Activated CD4-positive, alpha-beta T cell treated with anti-CD3 and anti-CD28 coated beads for 36 hours (primary cell): ENCODE data around the gene PDPN. TPM values are rescaled to one million over a fixed set of nuclear protein-coding genes. Genes with fewer than 3 reads are reported as not detected.

Experiments used
- ATAC-seq: fragments of 200-7000 bp; cut with Tn5 transposase; one replicate; pipeline ENCODE4 v1.10.0; 2021; ENCODE audit warnings: mild to moderate bottlenecking, moderate library complexity
- CTCF ChIA-PET: fragments of 350-600 bp; sonication (Branson Sonifier 250); formaldehyde crosslinking; loops from one replicate; lab custom pipeline; 2021; ENCODE audit warnings: antibody characterized with exemption; lab: Charles Lee
- POLR2A ChIA-PET: fragments of 350-600 bp; sonication (Branson Sonifier 250); formaldehyde crosslinking; loops from one replicate; lab custom pipeline; 2021; ENCODE audit warnings: antibody characterized with exemption, inconsistent platforms; lab: Charles Lee
- DNase-seq: peaks from one replicate; pipeline ENCODE4 v3.0.0-alpha.2; 2020
- H3K27ac Mint-ChIP-seq: one replicate; pipeline ENCODE4 v1.8.0; 2021; ENCODE audit warnings: mixed read lengths
- H3K27me3 Mint-ChIP-seq: one replicate; pipeline ENCODE4 v1.8.0; 2021; ENCODE audit warnings: mixed read lengths
- H3K36me3 Mint-ChIP-seq: one replicate; pipeline ENCODE4 v1.8.0; 2021; ENCODE audit warnings: low read depth, mixed read lengths
- H3K4me1 Mint-ChIP-seq: one replicate; pipeline ENCODE4 v1.8.0; 2021; ENCODE audit warnings: mixed read lengths
- H3K4me3 Mint-ChIP-seq: one replicate; pipeline ENCODE4 v1.8.0; 2021; ENCODE audit warnings: mild to moderate bottlenecking, moderate library complexity, mixed read lengths
- H3K9me3 Mint-ChIP-seq: one replicate; pipeline ENCODE4 v1.8.0; 2021; ENCODE audit warnings: low read depth, mixed read lengths
- intact Hi-C, 2 experiments: fragments of 100-400 bp; cut with DNase I in 1 of 2; cut with micrococcal nuclease in 1 of 2; formaldehyde crosslinking; loops; one replicate each; pipeline versions ENCODE4 v1.14.2 to v1.15.1; 2022 to 2024; cut with DNase I, micrococcal nuclease
- total RNA-seq, 2 experiments: library from RNA; stranded (reverse); gene quantifications; one replicate each; pipeline ENCODE4 v1.2.3, GENCODE V29; 2021

Gene PDPN
- total RNA-seq, 2 experiments from 2014 or later: not detected

GRCh38 chr1:13595411-13595810 lies 11.8 kb downstream of the PDPN start:
- H3K4me3 Mint-ChIP-seq: no peak overlapping the region
- H3K27me3 Mint-ChIP-seq: peaks cover 14% of the 10 kb centered on the region
- no peaks in the 10 kb centered on the region for H3K36me3 Mint-ChIP-seq
- DNase-seq: no peak
- no peaks in the 10 kb centered on the region for H3K4me1 Mint-ChIP-seq
- ChIA-PET POLR2A (no interaction called here), CTCF (no interaction called here)
- no peak overlapping the region for H3K27ac Mint-ChIP-seq
- ATAC-seq: no peak
- intact Hi-C loops: no loop called here
- no peaks in the 10 kb centered on the region for H3K9me3 Mint-ChIP-seq

GRCh38 chr1:13597166-13597565 lies 13.5 kb downstream of the PDPN start:
- POLR2A ChIA-PET: no interaction called here
- H3K4me3 Mint-ChIP-seq: no peak overlapping the region
- peaks cover 11% of the 10 kb centered on the region for H3K27me3 Mint-ChIP-seq
- DNase-seq: no peak
- H3K4me1 Mint-ChIP-seq: no peaks in the 10 kb centered on the region
- H3K36me3 Mint-ChIP-seq: no peaks in the 10 kb centered on the region
- intact Hi-C loops: no loop called here
- CTCF ChIA-PET: no interaction called here
- no peaks in the 10 kb centered on the region for H3K9me3 Mint-ChIP-seq
- H3K27ac Mint-ChIP-seq: no peak overlapping the region
- no peak for ATAC-seq

- no peak for ATAC-seq
- ChIA-PET POLR2A (no interaction called here), CTCF (interaction anchor here (1.0 kb wide), 1 partner anchor 9 kb away, joined by 3 read pairs; no protein-coding TSS in a partner anchor)
- Mint-ChIP-seq H3K9me3 (no peaks in the 10 kb centered on the region), H3K4me1 (no peaks in the 10 kb centered on the region), H3K27ac (no peak overlapping the region), H3K4me3 (no peak overlapping the region), H3K27me3 (peaks cover 6% of the 10 kb centered on the region), H3K36me3 (no peaks in the 10 kb centered on the region)
- intact Hi-C loops: no loop called here
- no peak for DNase-seq
Observed at GRCh38 chr1:13600762-13601453, 17.3 kb downstream of the PDPN start.

- no peak overlapping the region for H3K27ac Mint-ChIP-seq
- ChIA-PET CTCF (interaction anchor here (0.6 kb wide), 1 partner anchor 71 kb away, joined by 3 read pairs; no protein-coding TSS in a partner anchor), POLR2A (no interaction called here)
- H3K36me3 Mint-ChIP-seq: no peaks in the 10 kb centered on the region
- peaks cover 9% of the 10 kb centered on the region for H3K27me3 Mint-ChIP-seq
- H3K4me1 Mint-ChIP-seq: no peaks in the 10 kb centered on the region
- no peak overlapping the region for H3K4me3 Mint-ChIP-seq
- no peaks in the 10 kb centered on the region for H3K9me3 Mint-ChIP-seq
- no peak for DNase-seq
- no peak for ATAC-seq
- intact Hi-C loops: no loop called here
Observed at GRCh38 chr1:13604176-13604575, 20.5 kb downstream of the PDPN start.

- Mint-ChIP-seq H3K36me3 (no peaks in the 10 kb centered on the region), H3K9me3 (no peaks in the 10 kb centered on the region), H3K27me3 (peaks cover 9% of the 10 kb centered on the region), H3K4me1 (no peaks in the 10 kb centered on the region), H3K4me3 (no peak overlapping the region), H3K27ac (no peak overlapping the region)
- CTCF ChIA-PET: interaction anchor here (0.6 kb wide), 1 partner anchor 70 kb away, joined by 3 read pairs; no protein-coding TSS in a partner anchor
- DNase-seq: no peak
- POLR2A ChIA-PET: no interaction called here
- ATAC-seq: no peak
- intact Hi-C loops: no loop called here
Observed at GRCh38 chr1:13604721-13605120, 21.1 kb downstream of the PDPN start.

GRCh38 chr1:13605159-13605558 lies 21.5 kb downstream of the PDPN start:
- intact Hi-C loops: no loop called here
- ChIA-PET POLR2A (no interaction called here), CTCF (no interaction called here)
- DNase-seq (no peak), ATAC-seq (no peak)
- no peaks in the 10 kb centered on the region for H3K36me3 Mint-ChIP-seq
- no peak overlapping the region for H3K4me3 Mint-ChIP-seq
- no peaks in the 10 kb centered on the region for H3K4me1 Mint-ChIP-seq
- peaks cover 9% of the 10 kb centered on the region for H3K27me3 Mint-ChIP-seq
- H3K27ac Mint-ChIP-seq: no peak overlapping the region
- H3K9me3 Mint-ChIP-seq: no peaks in the 10 kb centered on the region

- DNase-seq: no peak
- Mint-ChIP-seq H3K27me3 (peaks cover 15% of the 10 kb centered on the region), H3K9me3 (no peaks in the 10 kb centered on the region), H3K27ac (no peak overlapping the region), H3K36me3 (no peaks in the 10 kb centered on the region), H3K4me3 (no peak overlapping the region), H3K4me1 (no peaks in the 10 kb centered on the region)
- ChIA-PET POLR2A (no interaction called here), CTCF (no interaction called here)
- intact Hi-C loops: no loop called here
- no peak for ATAC-seq
Observed at GRCh38 chr1:13607002-13607401, 23.4 kb downstream of the PDPN start.

- H3K9me3 Mint-ChIP-seq: no peaks in the 10 kb centered on the region
- POLR2A ChIA-PET: no interaction called here
Observed at GRCh38 chr1:13616234-13616633, 32.6 kb downstream of the PDPN start.

GRCh38 chr1:13617108-13617507 lies 33.5 kb downstream of the PDPN start:
- Mint-ChIP-seq H3K4me3 (no peak overlapping the region), H3K27ac (no peak overlapping the region), H3K4me1 (no peaks in the 10 kb centered on the region), H3K9me3 (no peaks in the 10 kb centered on the region), H3K27me3 (peaks cover 2% of the 10 kb centered on the region), H3K36me3 (no peaks in the 10 kb centered on the region)
- CTCF ChIA-PET: no interaction called here
- DNase-seq (no peak), ATAC-seq (no peak)
- intact Hi-C loops: no loop called here
- POLR2A ChIA-PET: no interaction called here

More at GRCh38 chr1:13616234-13616633, 32.6 kb downstream of the PDPN start:
- CTCF ChIA-PET: no interaction called here
- intact Hi-C loops: no loop called here
- Mint-ChIP-seq H3K27me3 (peaks cover 6% of the 10 kb centered on the region), H3K4me3 (no peak overlapping the region), H3K27ac (no peak overlapping the region), H3K4me1 (no peaks in the 10 kb centered on the region), H3K36me3 (no peaks in the 10 kb centered on the region)
- ATAC-seq (no peak), DNase-seq (no peak)

GRCh38 chr1:13617773-13618172 lies 34.1 kb downstream of the PDPN start:
- H3K27me3 Mint-ChIP-seq: peaks cover 2% of the 10 kb centered on the region
- CTCF ChIA-PET: no interaction called here
- DNase-seq (no peak), ATAC-seq (no peak)
- intact Hi-C loops: no loop called here
- no peaks in the 10 kb centered on the region for H3K4me1 Mint-ChIP-seq
- H3K9me3 Mint-ChIP-seq: no peaks in the 10 kb centered on the region
- H3K27ac Mint-ChIP-seq: no peak overlapping the region
- H3K36me3 Mint-ChIP-seq: no peaks in the 10 kb centered on the region
- POLR2A ChIA-PET: no interaction called here
- H3K4me3 Mint-ChIP-seq: no peak overlapping the region

- intact Hi-C loops: no loop called here
- no peak overlapping the region for H3K27ac Mint-ChIP-seq
- peaks cover 2% of the 10 kb centered on the region for H3K27me3 Mint-ChIP-seq
- DNase-seq (no peak), ATAC-seq (no peak)
- H3K4me1 Mint-ChIP-seq: no peaks in the 10 kb centered on the region
- H3K36me3 Mint-ChIP-seq: no peaks in the 10 kb centered on the region
- CTCF ChIA-PET: no interaction called here
- POLR2A ChIA-PET: no interaction called here
- no peaks in the 10 kb centered on the region for H3K9me3 Mint-ChIP-seq
- H3K4me3 Mint-ChIP-seq: no peak overlapping the region
Observed at GRCh38 chr1:13618483-13618882, 34.9 kb downstream of the PDPN start.

GRCh38 chr1:13619909-13620308 lies 36.3 kb downstream of the PDPN start:
- Mint-ChIP-seq H3K27me3 (no peaks in the 10 kb centered on the region), H3K27ac (no peak overlapping the region), H3K4me3 (no peak overlapping the region), H3K9me3 (no peaks in the 10 kb centered on the region), H3K36me3 (no peaks in the 10 kb centered on the region), H3K4me1 (no peaks in the 10 kb centered on the region)
- DNase-seq: no peak
- CTCF ChIA-PET: no interaction called here
- intact Hi-C loops: no loop called here
- POLR2A ChIA-PET: no interaction called here
- ATAC-seq: no peak
